ENCODE results near the gene NUP58.

The NUP58 gene

DNA sequence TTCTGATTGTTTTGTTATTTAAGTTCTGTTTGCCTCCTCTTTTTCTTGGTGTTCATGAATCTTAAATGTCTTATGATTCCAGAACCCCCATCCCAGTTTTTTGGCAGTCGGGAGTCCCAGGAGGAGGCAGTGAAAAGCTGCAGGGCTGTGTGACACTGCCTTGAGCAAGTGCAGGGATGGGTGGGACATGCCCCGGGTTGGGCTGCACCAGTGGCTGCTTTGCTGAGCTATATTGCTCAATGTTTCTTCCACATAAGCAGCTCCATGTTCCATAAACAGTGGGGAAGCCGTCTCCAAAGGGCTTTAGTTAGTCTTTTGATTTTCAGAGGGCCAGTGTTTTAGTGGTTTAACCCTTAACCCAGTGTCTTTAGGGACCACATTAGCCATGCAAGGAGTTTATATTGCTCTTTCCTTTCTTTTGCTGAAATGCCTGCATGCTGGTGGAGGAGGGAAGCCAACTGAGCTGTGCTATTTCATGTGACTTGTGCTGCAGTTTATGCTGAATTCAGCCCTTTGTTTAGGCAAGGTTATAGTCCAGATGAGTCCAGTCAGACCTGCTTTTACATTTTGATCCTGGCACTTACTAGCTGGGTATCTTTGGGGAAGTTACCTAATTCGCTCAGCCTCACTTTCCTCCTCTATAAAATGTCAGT is 83.5 kb downstream of the NUP58 start:
- ATAC-seq, result no peak
- no peak for TF ChIP-seq PPARA (CRISPR knock-in tag; IDR thresholded peaks at IDR 0.05; ENCODE audit: borderline replicate concordance)
- TF ChIP-seq TSHZ2 (CRISPR knock-in tag; IDR thresholded peaks at IDR 0.05), result no peak
- TF ChIP-seq, protein P1, sequence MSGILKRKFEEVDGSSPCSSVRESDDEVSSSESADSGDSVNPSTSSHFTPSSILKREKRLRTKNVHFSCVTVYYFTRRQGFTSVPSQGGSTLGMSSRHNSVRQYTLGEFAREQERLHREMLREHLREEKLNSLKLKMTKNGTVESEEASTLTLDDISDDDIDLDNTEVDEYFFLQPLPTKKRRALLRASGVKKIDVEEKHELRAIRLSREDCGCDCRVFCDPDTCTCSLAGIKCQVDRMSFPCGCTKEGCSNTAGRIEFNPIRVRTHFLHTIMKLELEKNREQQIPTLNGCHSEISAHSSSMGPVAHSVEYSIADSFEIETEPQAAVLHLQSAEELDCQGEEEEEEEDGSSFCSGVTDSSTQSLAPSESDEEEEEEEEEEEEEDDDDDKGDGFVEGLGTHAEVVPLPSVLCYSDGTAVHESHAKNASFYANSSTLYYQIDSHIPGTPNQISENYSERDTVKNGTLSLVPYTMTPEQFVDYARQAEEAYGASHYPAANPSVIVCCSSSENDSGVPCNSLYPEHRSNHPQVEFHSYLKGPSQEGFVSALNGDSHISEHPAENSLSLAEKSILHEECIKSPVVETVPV (CRISPR knock-in tag; IDR thresholded peaks at IDR 0.05), result no peak
- TF ChIP-seq ARNTL (CRISPR knock-in tag; IDR thresholded peaks at IDR 0.05; ENCODE audit: borderline replicate concordance, low read depth), result no peak
- TF ChIP-seq, protein P2, sequence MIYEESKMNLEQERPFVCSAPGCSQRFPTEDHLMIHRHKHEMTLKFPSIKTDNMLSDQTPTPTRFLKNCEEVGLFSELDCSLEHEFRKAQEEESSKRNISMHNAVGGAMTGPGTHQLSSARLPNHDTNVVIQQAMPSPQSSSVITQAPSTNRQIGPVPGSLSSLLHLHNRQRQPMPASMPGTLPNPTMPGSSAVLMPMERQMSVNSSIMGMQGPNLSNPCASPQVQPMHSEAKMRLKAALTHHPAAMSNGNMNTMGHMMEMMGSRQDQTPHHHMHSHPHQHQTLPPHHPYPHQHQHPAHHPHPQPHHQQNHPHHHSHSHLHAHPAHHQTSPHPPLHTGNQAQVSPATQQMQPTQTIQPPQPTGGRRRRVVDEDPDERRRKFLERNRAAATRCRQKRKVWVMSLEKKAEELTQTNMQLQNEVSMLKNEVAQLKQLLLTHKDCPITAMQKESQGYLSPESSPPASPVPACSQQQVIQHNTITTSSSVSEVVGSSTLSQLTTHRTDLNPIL (CRISPR knock-in tag; IDR thresholded peaks at IDR 0.05; ENCODE audit: low read depth), result no peak
- TF ChIP-seq ZC3H10 (CRISPR knock-in tag; IDR thresholded peaks at IDR 0.05), result no peak
- no peak for TF ChIP-seq ZNF70 (CRISPR knock-in tag; IDR thresholded peaks at IDR 0.05)
- TF ChIP-seq, protein P3, sequence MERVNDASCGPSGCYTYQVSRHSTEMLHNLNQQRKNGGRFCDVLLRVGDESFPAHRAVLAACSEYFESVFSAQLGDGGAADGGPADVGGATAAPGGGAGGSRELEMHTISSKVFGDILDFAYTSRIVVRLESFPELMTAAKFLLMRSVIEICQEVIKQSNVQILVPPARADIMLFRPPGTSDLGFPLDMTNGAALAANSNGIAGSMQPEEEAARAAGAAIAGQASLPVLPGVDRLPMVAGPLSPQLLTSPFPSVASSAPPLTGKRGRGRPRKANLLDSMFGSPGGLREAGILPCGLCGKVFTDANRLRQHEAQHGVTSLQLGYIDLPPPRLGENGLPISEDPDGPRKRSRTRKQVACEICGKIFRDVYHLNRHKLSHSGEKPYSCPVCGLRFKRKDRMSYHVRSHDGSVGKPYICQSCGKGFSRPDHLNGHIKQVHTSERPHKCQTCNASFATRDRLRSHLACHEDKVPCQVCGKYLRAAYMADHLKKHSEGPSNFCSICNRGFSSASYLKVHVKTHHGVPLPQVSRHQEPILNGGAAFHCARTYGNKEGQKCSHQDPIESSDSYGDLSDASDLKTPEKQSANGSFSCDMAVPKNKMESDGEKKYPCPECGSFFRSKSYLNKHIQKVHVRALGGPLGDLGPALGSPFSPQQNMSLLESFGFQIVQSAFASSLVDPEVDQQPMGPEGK (CRISPR knock-in tag; IDR thresholded peaks at IDR 0.05; ENCODE audit: borderline replicate concordance), result no peak
- TF ChIP-seq POU6F1 (CRISPR knock-in tag; IDR thresholded peaks at IDR 0.05; ENCODE audit: borderline replicate concordance, low read depth), result no peak
- no peak for TF ChIP-seq ZFP30 (CRISPR knock-in tag; IDR thresholded peaks at IDR 0.05)
- TF ChIP-seq ZNF565 (CRISPR knock-in tag; conservative IDR thresholded peaks at IDR 0.05; ENCODE audit: low read depth), result no peak
- no peak for TF ChIP-seq ESRRG (CRISPR knock-in tag; IDR thresholded peaks at IDR 0.05)
- TF ChIP-seq GLIS3 (CRISPR knock-in tag; IDR thresholded peaks at IDR 0.05), result no peak
- no peak for TF ChIP-seq ZFP3 (CRISPR knock-in tag; IDR thresholded peaks at IDR 0.05)

DNA sequence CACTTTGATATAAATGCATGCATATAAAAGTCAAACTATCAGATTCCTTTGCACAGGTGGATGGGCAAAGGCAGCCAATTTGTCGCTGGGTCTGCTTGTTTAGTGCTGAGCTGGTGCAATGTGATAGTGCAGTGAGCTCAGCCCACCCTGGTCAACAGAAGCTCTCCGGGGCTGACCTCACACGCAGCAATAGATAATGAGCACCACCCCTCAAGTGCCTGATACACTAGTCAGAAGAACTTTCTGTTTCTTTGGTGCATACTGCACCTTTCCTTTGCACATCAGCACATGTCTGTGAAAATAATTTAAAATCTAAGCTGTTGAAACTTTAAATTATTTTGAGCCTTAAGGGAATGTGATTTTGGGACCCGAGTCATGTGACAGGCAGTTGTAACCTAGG is 90.5 kb downstream of the NUP58 start:
- TF ChIP-seq, protein P2 (CRISPR knock-in tag; IDR thresholded peaks at IDR 0.05; ENCODE audit: low read depth), result no peak
- TF ChIP-seq TSHZ2 (CRISPR knock-in tag; IDR thresholded peaks at IDR 0.05) (no peak), ESRRG (CRISPR knock-in tag; IDR thresholded peaks at IDR 0.05) (no peak), ZNF565 (CRISPR knock-in tag; conservative IDR thresholded peaks at IDR 0.05; ENCODE audit: low read depth) (no peak), ARNTL (CRISPR knock-in tag; IDR thresholded peaks at IDR 0.05; ENCODE audit: borderline replicate concordance, low read depth) (no peak), ISL1 (CRISPR knock-in tag; IDR thresholded peaks at IDR 0.05) (no peak), TOX (CRISPR knock-in tag; IDR thresholded peaks at IDR 0.05; ENCODE audit: borderline replicate concordance) (no peak), PPARA (CRISPR knock-in tag; IDR thresholded peaks at IDR 0.05; ENCODE audit: borderline replicate concordance) (no peak), GLIS3 (CRISPR knock-in tag; IDR thresholded peaks at IDR 0.05) (no peak), POU6F1 (CRISPR knock-in tag; IDR thresholded peaks at IDR 0.05; ENCODE audit: borderline replicate concordance, low read depth) (no peak), CSDC2 (CRISPR knock-in tag; IDR thresholded peaks at IDR 0.05) (no peak), ZFP3 (CRISPR knock-in tag; IDR thresholded peaks at IDR 0.05) (no peak), ZNF8 (CRISPR knock-in tag; IDR thresholded peaks at IDR 0.05) (no peak), TCF4 (CRISPR knock-in tag; IDR thresholded peaks at IDR 0.05; ENCODE audit: borderline replicate concordance) (no peak), RARB (CRISPR knock-in tag; IDR thresholded peaks at IDR 0.05) (no peak), ZC3H10 (CRISPR knock-in tag; IDR thresholded peaks at IDR 0.05) (no peak)
- TF ChIP-seq, protein P1 (CRISPR knock-in tag; IDR thresholded peaks at IDR 0.05), result no peak
- ATAC-seq, result no peak

Measured in SK-N-SH treated with all-trans-retinoic acid at 6 μM for 48 hours (cell line).